Measurements from ENCODE around the gene IL1RAPL1.

Gene IL1RAPL1

GRCh38 chrX:29067351-29067750, 480.1 kb downstream of the IL1RAPL1 start:
- Histone ChIP-seq H3K9me3 (ENCODE audit: insufficient read depth, low read depth, low read length) (no peaks in the 10 kb centered on the region), H3K36me3 (ENCODE audit: insufficient read depth, low read length) (no peaks in the 10 kb centered on the region), H3K79me2 (ENCODE audit: insufficient read depth, low read length) (no peaks in the 10 kb centered on the region), H3K9ac (ENCODE audit: low read depth, low read length, poor library complexity, severe bottlenecking) (no peak overlapping the region), H3F3A (ENCODE audit: low read depth) (no peaks in the 10 kb centered on the region), H3K4me3 (ENCODE audit: low read length, poor library complexity, severe bottlenecking) (no peak overlapping the region), H3K4me2 (ENCODE audit: low read depth, low read length, poor library complexity, severe bottlenecking) (no peak overlapping the region), H3K4me1 (ENCODE audit: insufficient read depth, low read length, poor library complexity, severe bottlenecking) (no peaks in the 10 kb centered on the region), H4K20me1 (ENCODE audit: insufficient read depth, low read length, poor library complexity, severe bottlenecking) (no peaks in the 10 kb centered on the region), H3K27me3 (ENCODE audit: insufficient read depth, low read length, poor library complexity, severe bottlenecking) (no peaks in the 10 kb centered on the region), H3K9me2 (replicated peaks; ENCODE audit: low read depth, low read length) (no peaks in the 10 kb centered on the region), H2AFZ (ENCODE audit: low read length) (no peak overlapping the region)
- no peak for TF ChIP-seq CTCF (conservative IDR thresholded peaks at IDR 0.05; ENCODE audit: low read length)
- no peak for TF ChIP-seq EZH2phosphoT487 (IDR thresholded peaks at IDR 0.05; ENCODE audit: borderline replicate concordance)

- no peak overlapping the region for H3K9ac ChIP-seq (ENCODE audit: low read depth, low read length, poor library complexity, severe bottlenecking)
- H4K20me1 ChIP-seq (ENCODE audit: insufficient read depth, low read length, poor library complexity, severe bottlenecking) = no peaks in the 10 kb centered on the region
- H3K79me2 ChIP-seq (ENCODE audit: insufficient read depth, low read length) = no peaks in the 10 kb centered on the region
- no peaks in the 10 kb centered on the region for H3F3A ChIP-seq (ENCODE audit: low read depth)
- no peak overlapping the region for H3K4me2 ChIP-seq (ENCODE audit: low read depth, low read length, poor library complexity, severe bottlenecking)
- H3K36me3 ChIP-seq (ENCODE audit: insufficient read depth, low read length) = no peaks in the 10 kb centered on the region
- TF ChIP-seq CTCF (conservative IDR thresholded peaks at IDR 0.05; ENCODE audit: low read length) (no peak), EZH2phosphoT487 (IDR thresholded peaks at IDR 0.05; ENCODE audit: borderline replicate concordance) (no peak)
- no peaks in the 10 kb centered on the region for H3K4me1 ChIP-seq (ENCODE audit: insufficient read depth, low read length, poor library complexity, severe bottlenecking)
- no peaks in the 10 kb centered on the region for H3K9me2 ChIP-seq (replicated peaks; ENCODE audit: low read depth, low read length)
- no peaks in the 10 kb centered on the region for H3K9me3 ChIP-seq (ENCODE audit: insufficient read depth, low read depth, low read length)
- H3K4me3 ChIP-seq (ENCODE audit: low read length, poor library complexity, severe bottlenecking) = no peak overlapping the region
- H3K27me3 ChIP-seq (ENCODE audit: insufficient read depth, low read length, poor library complexity, severe bottlenecking) = no peaks in the 10 kb centered on the region
- H2AFZ ChIP-seq (ENCODE audit: low read length) = no peak overlapping the region
Observed at GRCh38 chrX:29071525-29072320, 484.5 kb downstream of the IL1RAPL1 start.

- TF ChIP-seq EZH2phosphoT487 (IDR thresholded peaks at IDR 0.05; ENCODE audit: borderline replicate concordance) (no peak), CTCF (conservative IDR thresholded peaks at IDR 0.05; ENCODE audit: low read length) (no peak)
- no peaks in the 10 kb centered on the region for H3K79me2 ChIP-seq (ENCODE audit: insufficient read depth, low read length)
- H3K9me2 ChIP-seq (replicated peaks; ENCODE audit: low read depth, low read length) = no peaks in the 10 kb centered on the region
- H3K9me3 ChIP-seq (ENCODE audit: insufficient read depth, low read depth, low read length) = no peaks in the 10 kb centered on the region
- no peaks in the 10 kb centered on the region for H4K20me1 ChIP-seq (ENCODE audit: insufficient read depth, low read length, poor library complexity, severe bottlenecking)
- no peak overlapping the region for H3K4me2 ChIP-seq (ENCODE audit: low read depth, low read length, poor library complexity, severe bottlenecking)
- H3K36me3 ChIP-seq (ENCODE audit: insufficient read depth, low read length) = no peaks in the 10 kb centered on the region
- H3F3A ChIP-seq (ENCODE audit: low read depth) = no peaks in the 10 kb centered on the region
- H3K9ac ChIP-seq (ENCODE audit: low read depth, low read length, poor library complexity, severe bottlenecking) = no peak overlapping the region
- H3K27me3 ChIP-seq (ENCODE audit: insufficient read depth, low read length, poor library complexity, severe bottlenecking) = no peaks in the 10 kb centered on the region
- no peak overlapping the region for H3K4me3 ChIP-seq (ENCODE audit: low read length, poor library complexity, severe bottlenecking)
- no peak overlapping the region for H2AFZ ChIP-seq (ENCODE audit: low read length)
- no peaks in the 10 kb centered on the region for H3K4me1 ChIP-seq (ENCODE audit: insufficient read depth, low read length, poor library complexity, severe bottlenecking)
Observed at GRCh38 chrX:29082558-29082957, 495.3 kb downstream of the IL1RAPL1 start.
